ENCODE data around the gene CLDN18.

Gene CLDN18

DNA sequence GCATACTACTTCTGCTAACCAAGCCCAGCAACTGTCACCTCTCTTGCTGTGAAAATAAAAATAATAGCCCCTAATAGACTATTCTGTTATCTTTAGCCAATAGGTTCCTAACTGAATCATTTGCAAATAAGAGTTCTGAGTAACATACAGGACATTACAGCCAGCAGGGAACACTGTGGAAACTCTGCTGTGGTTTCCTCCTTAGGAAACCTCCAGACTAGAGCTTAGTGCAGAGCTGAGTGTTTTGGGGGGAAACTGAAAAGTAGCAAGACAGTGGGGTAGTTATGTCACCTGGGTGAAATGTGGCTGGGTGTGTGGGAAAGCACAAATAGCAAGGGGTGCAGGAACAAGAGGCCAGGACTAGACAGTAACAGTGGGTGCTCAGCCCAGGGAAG, 73.0 kb downstream of the CLDN18 start:
- CTCF ChIA-PET, result interaction anchor here (1.6 to 25.2 kb wide), 5 partner anchors 14 to 34 kb away, joined by 4 to 626 read pairs (median 5); partner anchors contain the start of gene DZIP1L
- POLR2A ChIA-PET, result interaction anchor here (1.5 to 1.7 kb wide), 3 partner anchors 20 to 33 kb away, joined by 5 to 15 read pairs (median 5); partner anchors contain the start of gene DZIP1L
- TF ChIP-seq CTCF (IDR thresholded peaks at IDR 0.05; ENCODE audit: insufficient read depth, low read length, missing control alignments), result no peak
- DNase-seq (ENCODE audit: low read depth, low spot score), result no peak
- no peak overlapping the region for H3K4me3 ChIP-seq (ENCODE audit: low read depth, low read length)

All from AG04449 (cell line).